Ecto neural progenitor cell (in vitro differentiated cells): ENCODE data around the gene TST.
"Not testable (repeated sequence)": the region's sequence is repeated elsewhere in the genome, so short reads cannot be mapped to it uniquely, and the experiment has no call there.

ENCODE experiments used
- DNase-seq: peaks from one replicate; pipeline ENCODE4 v3.0.0-alpha.2; 2018; ENCODE audit warnings: low spot score

The TST gene

GRCh38 chr22:37014415-37014806 is 4.8 kb downstream of the TST start:
- no peak for DNase-seq

DNA sequence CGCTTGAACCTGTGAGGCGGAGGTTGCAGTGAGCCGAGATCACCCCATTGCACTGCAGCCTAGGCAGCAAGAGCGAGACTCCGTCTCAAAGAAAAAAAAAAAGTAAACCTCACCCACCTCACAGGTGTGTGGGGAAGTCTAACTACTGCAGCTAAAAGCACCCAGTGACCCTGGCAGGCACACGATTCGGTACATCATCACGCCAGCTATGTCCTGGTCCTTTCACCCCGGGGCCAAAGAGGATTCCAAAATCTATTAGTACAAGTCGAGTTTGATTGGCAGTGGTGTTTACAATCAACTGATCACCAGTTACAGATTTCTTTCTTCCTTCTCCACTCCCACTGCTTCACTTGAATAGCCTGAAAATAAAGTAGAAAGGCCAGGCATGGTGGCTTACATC is 6.3 kb downstream of the TST start:
- no peak for DNase-seq

GRCh38 chr22:37012262-37012904 is 6.9 kb downstream of the TST start:
- no peak for DNase-seq

DNA sequence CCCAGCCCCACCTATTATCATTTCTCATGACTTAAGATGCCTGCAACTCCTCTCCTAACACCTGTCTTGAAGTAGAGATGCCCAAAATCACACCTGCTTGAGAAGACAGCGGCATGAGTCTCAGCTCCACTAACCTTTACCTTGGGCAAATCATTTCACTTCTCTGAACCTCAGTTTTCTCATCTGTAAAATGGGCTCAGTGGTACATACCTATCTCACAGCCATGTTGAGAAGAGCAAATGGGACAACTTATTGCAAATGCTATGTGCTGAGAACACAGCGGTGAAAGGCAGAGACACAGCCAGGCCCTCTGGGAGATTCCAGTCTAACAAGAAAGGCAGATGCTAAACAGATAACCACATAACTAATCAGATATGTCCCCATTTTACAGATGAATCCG is 7.8 kb downstream of the TST start:
- no peak for DNase-seq

DNA sequence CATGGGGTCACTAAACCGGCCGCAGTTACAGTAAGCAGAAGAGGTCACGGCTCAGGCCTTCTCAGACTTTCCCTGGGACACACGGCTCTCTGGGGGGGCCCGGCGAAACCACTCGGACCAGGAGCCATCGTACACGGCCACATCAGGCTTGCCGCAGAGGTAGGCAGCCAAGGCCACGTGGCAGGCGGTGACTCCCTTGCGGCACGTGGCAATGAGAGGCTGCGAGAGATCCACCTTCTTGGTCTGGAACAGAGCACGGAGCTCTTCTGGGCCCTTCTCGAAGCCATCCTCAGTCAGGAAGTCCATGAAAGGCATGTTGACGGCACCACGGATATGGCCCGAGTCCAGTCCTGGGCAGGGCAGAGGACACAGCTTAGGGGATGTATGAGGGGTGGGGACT is 8.3 kb downstream of the TST start:
- no peak for DNase-seq

DNA sequence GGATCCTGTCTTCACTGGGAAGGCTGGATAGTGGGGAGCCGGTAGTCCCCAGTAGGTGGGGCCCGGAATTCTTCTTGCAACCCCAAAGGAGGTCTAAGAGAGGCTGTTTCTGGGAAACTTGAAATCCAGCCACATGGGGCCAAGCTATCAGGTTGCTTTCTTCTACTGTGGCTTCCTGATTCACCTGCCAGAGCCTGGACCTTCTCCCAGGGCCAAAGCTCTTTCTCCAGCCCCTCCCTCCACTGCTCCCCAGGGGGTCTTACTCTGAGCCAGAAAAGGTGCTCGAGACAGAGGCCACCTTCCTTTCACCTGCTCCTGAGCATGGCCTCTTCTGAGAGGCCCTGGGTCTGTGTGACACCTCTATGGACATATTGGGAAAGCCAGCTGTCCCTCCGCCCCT is 9.1 kb downstream of the TST start:
- no peak for DNase-seq

GRCh38 chr22:37009490-37009889 is 9.8 kb downstream of the TST start:
- no peak for DNase-seq

DNA sequence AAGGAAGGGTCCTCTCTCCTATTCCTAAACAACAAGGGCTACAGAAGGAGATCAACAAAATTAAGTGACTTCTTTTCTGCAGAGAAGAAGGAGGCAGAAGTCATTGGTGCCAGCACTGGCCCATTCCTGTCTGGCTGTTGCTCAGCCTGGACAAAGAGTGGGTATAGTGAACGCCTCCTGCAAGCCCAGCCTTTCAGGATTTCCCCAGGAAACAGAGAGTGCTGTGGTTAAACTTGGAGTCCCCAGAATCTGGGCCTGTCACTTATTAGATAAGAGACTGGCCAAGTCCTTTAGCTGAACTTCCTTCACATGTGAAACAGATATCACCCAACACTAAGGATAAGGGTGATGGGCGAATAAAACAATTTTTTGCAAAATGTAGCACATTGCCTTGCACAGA is 10.9 kb downstream of the TST start:
- no peak for DNase-seq

- no peak for DNase-seq
Measured at GRCh38 chr22:37007651-37008050, 11.6 kb downstream of the TST start.

GRCh38 chr22:37002633-37003032 is 16.6 kb downstream of the TST start:
- DNase-seq = no peak

DNA sequence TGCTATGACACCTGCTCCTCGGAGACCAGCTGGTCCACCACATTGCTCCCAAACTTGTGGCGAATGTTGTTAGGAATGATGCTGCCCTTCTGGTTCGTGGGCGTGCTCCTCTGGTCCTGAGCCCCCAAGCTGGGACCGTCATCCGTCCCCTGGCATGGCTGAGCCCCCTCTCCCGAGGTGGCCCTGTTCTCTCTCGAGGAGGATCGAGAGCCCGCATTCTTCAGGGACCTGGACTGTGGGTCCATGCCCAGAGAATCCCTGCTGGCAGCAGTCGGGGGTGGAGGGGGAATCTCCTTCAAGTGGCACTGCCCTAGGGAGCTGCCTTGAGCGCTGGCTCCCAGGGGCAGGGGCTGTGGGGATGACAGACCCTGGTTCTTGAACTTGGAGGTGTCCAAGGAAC is 17.4 kb downstream of the TST start:
- DNase-seq = no peak

DNA sequence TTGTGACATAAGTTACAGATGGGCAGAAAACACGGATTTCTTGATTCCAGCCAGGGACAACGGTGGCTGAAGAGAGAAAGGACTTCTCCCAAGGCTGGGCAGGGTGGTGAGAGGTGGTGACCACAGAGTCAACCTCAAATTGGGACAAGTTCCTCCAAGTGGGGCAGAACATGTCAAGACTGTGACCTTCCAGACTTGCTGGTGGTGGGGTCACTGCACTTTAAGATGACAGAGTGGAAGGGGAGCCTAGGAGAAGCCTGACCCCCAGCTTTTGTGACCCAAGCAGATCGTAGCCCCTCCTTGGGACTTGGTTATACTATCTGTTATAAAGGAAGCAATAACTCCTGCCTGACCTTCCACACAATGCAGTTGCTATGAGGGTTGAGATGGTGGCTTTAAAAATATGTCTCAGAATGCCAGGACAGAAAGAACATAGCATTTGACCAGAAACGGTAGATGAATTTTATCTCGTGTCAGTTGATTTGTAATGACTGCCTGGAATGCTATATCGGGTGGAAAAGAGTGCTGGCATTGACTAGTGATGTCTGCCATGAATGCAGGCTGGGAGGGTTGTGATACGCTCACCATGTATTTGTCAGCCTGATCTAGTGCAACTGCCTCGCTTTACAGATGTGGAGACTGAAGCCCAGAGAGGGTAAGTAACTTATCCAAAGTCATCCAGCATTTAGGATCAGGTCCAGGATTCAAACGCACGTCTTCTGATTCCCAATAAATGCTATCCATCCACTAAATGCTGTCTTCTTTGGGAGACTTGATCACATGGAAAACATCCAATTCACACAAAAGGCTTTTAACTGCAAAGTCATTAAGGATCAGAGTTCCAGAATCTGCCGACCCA is 18.3 kb downstream of the TST start:
- no peak for DNase-seq

GRCh38 chr22:36999463-36999862 is 19.8 kb downstream of the TST start:
- DNase-seq = no peak

- no peak for DNase-seq
Measured at GRCh38 chr22:36998620-36999351, 20.5 kb downstream of the TST start.

DNA sequence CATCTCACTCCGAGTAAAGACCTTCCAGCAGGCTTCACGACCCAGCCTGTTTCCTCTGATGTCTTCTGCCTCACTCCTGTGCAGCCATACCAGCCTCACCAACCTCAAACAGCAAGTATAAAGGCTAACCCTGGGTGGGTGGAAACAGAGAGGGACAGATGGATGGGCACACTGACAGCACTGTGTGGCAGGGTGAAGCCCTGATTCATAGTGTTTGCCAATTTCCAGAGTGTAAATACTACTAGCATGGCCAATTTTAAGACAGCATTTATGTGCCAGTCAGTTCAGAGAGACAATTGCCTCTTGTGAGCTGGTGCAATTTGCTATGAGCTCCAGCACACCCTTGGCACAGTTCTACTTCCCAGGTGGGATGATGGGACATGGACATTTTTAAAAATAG is 21.5 kb downstream of the TST start:
- DNase-seq = no peak

GRCh38 chr22:36991206-36991605 is 28.0 kb downstream of the TST start:
- DNase-seq = no peak

GRCh38 chr22:36990457-36990856 is 28.8 kb downstream of the TST start:
- no peak for DNase-seq

- not testable (repeated sequence) for DNase-seq
Measured at GRCh38 chr22:36989012-36989411, 30.2 kb downstream of the TST start.

DNA sequence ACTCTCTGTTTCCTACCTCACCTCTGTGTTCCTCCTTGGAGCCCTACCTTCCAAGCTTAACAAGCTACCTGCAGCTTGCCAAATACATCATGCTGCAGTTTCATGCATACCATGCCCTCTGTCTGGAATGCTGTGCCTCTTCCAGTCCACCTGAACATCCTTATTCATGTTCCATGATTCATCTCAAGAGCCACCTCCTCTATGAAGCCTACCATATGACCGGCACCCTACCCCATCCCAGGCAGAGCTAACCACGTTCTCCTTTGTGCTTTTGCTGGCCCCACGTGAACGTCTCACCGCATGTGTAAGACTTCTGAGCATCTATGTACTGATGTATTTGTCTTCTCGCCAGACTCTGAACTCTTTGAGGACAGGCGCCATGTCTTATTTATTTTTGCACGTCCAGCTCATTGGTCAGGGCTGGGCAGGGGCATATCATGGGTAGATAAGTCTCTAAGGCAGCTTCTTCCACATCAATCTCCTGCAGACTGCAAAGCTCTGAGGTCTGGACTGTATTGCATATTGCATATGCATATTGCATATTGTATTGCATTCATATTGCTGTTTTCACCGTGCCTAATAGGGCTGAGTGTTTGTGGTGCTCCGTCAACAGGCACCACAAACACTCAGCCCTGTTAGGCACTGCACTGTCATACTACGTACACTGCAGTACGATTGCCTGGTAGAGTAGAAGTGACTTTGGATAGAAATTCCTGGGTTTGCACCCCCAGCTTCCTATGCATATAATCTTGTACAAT is 31.0 kb downstream of the TST start:
- no peak for DNase-seq

GRCh38 chr22:36986242-36986821 is 32.9 kb downstream of the TST start:
- DNase-seq = no peak

DNA sequence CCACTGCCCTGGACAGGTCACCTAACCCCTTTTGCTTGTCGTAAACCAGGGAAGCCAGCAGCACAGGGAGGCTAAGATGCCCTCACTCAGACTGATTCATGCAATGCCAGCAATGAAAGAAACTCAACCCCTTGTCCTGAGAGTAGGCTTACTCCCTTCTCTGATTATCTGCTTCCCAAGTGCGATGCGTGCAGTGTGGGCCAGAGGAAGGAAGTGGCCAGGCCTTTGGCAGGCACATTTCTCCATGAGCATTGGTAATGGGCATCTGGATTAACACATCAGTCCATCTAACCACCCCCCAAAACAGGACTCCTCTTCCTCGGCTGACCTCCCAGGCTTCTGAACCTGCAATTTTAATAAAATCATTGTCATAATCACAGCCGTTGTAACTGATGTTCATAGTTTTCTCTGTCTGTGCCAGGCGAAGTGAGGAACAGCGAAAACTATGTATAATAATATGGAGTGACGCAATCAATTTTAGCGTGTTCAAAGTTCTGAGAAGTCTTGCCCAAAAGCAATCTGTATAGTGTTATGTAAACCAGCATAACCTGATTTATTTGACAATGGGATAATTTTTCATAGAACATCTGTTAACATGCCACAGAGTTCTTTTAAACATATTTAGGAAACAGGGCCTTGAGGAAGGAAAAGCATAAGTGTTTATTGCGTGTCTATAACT is 33.9 kb downstream of the TST start:
- no peak for DNase-seq
